ENCODE results near the gene ASF1B.

Gene ASF1B

DNA sequence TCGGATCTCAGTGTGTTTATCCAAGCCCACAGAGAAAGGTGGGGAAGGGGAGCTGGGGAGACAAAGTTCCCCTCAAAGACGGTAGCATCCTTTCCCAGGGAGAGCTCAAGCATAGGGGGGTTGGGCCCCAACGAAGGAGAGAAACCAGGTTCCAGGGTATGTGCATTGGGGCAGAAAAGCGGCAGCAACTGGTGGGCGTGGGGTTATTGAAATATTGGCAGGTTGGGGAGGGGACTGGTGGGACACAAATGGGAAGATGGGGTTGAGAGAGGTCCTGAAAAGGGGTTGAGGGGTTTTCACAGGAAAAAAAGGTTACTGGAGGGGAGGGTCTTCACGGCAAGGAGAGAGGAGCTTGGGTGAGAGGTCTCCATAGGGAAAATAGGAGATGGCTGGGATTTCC is 1.0 kb downstream of the ASF1B start:
- DNase-seq: no peak

- peak in 1 of 2 donors; percentile 29 for DNase-seq
These were observed 8.4 kb downstream of the ASF1B start for GRCh38 chr19:14127929-14128509.

DNA sequence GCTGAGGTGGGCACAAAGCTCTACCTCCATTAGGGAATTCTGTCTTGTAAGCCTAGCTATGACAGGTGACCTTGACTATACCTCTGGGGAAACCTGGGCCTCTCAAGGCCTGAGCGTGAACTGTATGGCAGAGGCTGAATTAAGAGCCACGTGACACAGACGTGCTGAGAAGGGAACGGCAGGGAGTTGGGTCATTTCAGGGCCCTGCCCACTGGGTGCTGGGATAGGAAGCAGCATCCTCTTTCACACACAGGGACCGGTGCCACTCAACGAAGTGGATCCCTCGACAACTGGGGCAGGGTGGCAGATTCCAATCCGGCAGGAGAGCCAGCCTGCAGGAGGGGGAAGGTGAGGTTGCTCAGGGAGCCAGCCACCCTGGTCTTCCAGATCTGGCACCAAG is 9.2 kb downstream of the ASF1B start:
- peak in 1 of 2 donors; percentile 41 for DNase-seq

DNA sequence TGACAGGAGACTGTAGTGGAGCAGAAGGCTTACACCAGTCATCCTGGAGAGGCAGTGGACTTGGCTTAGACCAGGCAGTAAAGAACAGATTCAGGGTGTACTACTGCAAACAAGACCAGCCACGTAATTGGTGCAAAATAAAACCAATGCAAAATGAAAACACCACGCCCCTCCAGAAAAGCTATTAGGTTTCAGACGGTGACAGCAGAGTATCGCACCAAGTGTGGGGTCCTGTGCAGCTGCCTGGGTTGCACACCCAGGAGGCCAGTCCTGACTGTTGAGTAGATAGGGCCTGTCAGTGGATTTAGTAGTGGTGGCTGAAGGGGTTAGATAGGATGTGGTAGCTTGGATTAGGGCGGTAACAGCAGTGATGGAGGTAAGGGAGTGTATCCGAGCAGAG is 13.5 kb downstream of the ASF1B start:
- no peak for DNase-seq

DNA sequence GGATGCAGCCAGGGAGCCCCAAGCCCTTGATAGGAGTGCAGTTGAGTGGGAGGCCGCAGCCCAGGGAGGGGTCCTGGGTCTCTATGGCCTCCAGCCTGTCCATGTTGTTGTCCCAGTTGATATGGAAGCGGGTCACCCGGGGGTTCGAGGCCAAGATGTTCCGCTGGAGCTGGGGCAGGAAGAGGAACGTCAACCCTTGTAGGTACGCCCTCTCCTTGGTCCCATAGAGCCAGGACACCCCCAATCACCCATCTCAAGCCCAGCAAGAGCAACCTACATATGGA is 15.9 kb downstream of the ASF1B start:
- no peak for DNase-seq

DNA sequence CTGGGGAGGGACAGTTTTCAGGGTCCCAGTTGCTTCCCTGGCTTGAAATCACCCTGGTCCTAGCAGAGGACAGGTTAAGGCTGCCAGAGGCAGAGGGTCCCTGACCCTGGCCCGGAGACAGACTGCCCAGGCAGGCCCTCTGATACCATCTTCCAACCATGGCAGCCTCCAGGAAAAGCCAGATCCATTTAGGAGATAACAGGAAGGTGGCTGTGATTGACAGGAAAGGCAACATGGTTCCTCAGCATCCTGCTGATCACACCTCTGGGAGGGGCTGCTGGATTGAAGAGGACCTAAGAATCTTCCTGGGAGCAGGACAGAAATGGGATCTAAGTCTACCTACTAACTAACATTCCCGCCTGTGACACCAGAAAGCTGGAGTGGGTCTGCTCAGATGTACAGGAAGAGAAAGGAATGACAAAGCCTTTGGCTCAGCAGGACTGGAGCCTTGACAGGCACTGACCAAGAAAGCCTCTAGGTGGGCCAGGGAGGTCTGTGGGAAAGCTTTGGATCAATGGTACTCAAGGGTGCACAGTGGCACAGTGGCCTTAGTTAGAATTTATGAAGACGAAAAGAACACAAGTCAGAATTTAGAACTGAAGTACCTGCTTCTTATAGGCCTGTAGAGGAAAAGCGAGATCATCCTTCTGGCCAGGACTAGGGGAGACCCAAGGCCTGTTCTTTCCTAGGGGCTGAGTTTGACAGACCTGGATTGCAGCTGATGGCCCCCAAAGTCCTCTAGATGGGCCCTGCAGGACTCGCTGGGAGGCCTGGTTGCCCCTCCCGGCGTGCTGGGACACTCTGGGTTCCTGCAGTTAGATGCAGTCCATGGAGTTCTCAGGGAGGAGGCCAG is 16.5 kb downstream of the ASF1B start:
- DNase-seq: no peak

DNA sequence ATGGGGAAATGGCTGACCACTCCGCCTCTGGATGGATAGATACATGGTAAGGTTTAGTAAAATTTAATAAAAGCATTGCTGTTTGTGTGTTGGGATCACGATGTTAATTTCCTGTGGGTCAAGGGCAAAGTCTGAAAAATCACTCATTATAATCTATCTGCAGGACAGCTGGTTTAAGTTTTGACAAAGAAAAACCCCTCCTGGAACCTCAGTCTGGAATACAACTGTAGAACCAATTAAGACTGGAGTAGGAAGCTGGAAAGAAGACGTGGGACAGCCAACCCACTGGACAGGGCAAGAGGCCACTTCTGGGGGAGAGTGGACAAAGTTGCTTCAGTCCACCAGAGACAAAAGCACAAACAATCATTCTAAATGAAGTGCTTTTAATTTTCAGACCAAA is 17.2 kb downstream of the ASF1B start:
- no peak for DNase-seq

GRCh38 chr19:14118165-14119051 is 18.0 kb downstream of the ASF1B start:
- peak; percentile 59 to 80 for DNase-seq

DNA sequence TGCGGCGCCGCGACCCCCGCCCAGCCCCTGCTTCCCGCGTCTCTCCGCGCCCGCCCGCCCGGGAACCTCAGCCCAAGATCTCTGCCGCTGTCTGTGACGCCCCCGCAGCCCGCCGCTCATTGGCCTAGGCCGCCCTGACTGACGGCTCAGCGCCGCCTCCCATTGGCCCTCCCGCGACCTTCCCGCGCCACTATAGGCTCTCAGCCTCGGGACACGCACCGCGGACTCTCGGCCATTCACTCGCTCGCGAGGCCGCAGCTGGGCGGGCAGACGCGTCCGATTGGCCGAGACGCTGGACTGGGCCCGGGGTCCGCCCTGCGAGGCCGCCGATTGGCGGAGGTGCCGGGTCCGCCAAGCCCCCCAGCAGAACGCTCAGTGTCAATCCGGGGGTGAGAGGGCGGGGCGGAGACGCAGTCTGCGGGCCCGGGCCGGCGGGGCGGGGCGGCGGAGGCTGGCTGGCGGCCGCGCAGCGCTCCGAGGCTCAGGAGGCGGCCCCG is 18.7 kb downstream of the ASF1B start, which contains the start of gene PRKACA:
Gene PRKACA, minus strand, starts transcription at position 95 of the 497 bp plus-strand sequence. CDS start 215 bp downstream, outside the sequence.
- peak; percentile 98 to 99 for DNase-seq

GRCh38 chr19:14116918-14117578 is 19.3 kb downstream of the ASF1B start:
- DNase-seq: no peak

- DNase-seq: no peak
These were observed 19.9 kb downstream of the ASF1B start for GRCh38 chr19:14116525-14116917.

- no peak for DNase-seq
These were observed 20.6 kb downstream of the ASF1B start for GRCh38 chr19:14115756-14116155.

GRCh38 chr19:14114854-14115253 is 21.5 kb downstream of the ASF1B start:
- DNase-seq: peak; percentile 61 to 62

DNA sequence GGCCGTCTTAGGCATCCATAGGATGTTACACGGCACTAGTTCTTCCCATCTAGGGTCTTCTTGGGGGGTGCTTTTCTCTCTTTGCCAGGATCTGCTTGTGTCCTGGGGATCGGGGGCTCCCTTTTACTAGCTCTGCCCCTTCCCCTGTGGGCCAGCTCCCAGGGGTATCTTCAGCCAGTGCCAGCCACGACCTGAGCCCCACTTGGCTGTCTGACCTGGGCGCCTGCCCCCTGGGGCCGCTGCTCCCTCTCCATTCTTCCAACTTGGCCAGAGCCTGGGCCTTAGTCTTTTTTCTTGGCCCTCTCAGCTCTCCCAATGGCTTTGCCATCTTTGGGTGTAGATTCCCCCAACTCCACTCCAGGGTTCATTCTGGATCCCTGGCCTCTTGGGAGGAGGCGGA is 21.9 kb downstream of the ASF1B start:
- DNase-seq: no peak

DNA sequence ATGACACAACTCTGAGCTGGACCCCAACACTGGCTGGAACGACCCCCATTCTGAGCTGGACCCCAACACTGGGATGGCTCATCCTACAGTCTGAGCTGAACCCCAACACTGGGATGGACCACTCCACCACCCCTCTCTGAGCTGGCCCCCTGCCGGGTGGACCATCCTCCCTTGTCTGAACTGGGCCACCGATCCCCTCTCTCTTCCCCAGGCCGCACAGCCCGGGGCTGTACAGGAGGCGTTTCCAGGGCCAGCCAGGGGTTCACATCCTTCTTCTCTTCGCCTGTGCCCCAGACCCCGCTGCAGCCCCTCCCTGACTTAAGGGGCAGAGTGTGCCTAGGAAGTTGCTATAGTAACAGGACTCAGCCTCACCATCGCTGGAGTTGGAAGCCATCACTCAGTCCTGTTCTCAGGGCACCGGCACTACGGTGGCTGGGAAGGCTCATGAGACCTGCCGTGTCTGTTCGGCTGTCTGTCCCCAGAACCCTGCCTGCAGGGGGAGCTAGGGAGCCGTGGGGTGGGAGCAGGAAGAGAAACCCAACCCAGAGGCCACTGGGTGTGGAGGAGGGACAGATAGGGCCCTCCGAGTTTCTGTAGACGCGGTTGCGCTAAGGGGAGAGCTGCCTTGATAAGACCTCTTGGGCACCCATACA is 22.5 kb downstream of the ASF1B start:
- DNase-seq: peak; percentile 38 to 53

DNA sequence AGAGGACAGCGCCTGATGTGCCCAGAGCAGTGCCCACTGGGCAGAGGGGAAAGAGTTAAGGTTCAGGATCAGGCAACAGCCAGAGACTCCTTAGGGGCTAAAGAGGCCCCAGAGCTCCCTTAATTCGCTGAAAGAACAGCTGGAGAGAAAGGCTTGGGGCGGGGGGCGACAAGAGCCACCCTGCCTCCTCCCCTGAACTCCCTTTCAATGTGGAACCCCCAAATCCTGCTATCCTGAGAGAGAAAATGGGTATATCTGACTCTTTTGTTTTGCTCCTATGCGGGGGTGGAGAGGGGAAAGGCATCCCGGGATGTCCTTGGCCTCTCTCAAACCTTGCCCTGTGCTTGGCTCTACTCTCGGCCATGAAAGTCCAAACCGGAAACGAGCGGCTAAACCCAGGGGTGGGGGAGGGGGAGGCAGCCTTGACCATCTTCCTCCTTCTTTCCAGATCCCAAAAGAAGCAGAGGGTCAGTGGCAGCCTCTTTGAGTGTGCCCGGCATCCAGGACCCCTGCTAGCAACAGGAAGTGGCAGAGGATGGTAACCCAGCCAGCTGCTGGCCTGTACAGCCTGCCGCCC is 23.5 kb downstream of the ASF1B start:
- DNase-seq: no peak

GRCh38 chr19:14112051-14112808 is 24.2 kb downstream of the ASF1B start:
- no peak for DNase-seq

- DNase-seq: no peak
These were observed 24.9 kb downstream of the ASF1B start for GRCh38 chr19:14111486-14111885.

GRCh38 chr19:14110650-14111049 is 25.7 kb downstream of the ASF1B start:
- no peak for DNase-seq

- DNase-seq: no peak
These were observed 28.6 kb downstream of the ASF1B start for GRCh38 chr19:14107581-14108461.
